Peyer's patch (tissue), 4 donors: ENCODE measurements around the gene TBL1X.

Experiments
- POLR2A ChIP-seq, 2 donors: fragments of 450-650 bp; IDR thresholded peaks; one replicate each; pipeline ENCODE4 v1.5.1; 2017; ENCODE audit warnings: antibody characterized with exemption in 2 of 2, mild to moderate bottlenecking in 2 of 2, moderate library complexity in 2 of 2
- TF ChIP-seq, protein P1 (sequence below), 6 experiments: fragments of 450-650 bp in 4 of 6; fragments of 200-600 bp in 2 of 6; sonication (generic) in 1 of 6; IDR thresholded peaks; one replicate each; pipeline ENCODE4 v1.5.1; 2017 to 2019; ENCODE audit warnings: antibody characterized with exemption in 6 of 6, mild to moderate bottlenecking in 3 of 6, moderate library complexity in 1 of 6

- TF ChIP-seq, protein P1, sequence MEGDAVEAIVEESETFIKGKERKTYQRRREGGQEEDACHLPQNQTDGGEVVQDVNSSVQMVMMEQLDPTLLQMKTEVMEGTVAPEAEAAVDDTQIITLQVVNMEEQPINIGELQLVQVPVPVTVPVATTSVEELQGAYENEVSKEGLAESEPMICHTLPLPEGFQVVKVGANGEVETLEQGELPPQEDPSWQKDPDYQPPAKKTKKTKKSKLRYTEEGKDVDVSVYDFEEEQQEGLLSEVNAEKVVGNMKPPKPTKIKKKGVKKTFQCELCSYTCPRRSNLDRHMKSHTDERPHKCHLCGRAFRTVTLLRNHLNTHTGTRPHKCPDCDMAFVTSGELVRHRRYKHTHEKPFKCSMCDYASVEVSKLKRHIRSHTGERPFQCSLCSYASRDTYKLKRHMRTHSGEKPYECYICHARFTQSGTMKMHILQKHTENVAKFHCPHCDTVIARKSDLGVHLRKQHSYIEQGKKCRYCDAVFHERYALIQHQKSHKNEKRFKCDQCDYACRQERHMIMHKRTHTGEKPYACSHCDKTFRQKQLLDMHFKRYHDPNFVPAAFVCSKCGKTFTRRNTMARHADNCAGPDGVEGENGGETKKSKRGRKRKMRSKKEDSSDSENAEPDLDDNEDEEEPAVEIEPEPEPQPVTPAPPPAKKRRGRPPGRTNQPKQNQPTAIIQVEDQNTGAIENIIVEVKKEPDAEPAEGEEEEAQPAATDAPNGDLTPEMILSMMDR (IDR thresholded peaks at IDR 0.05): no peak
- TF ChIP-seq POLR2A (IDR thresholded peaks at IDR 0.05): no peak
Observed at GRCh38 chrX:9495496-9495895, 30.6 kb downstream of the TBL1X start.
